SU-DHL-6 (cell line): ENCODE measurements around the gene UEVLD.

Experiments used
- H2AFZ ChIP-seq: fragments of 200-600 bp; sonication (generic); 2 replicates; pipeline ENCODE4 v1.6.1; 2014; ENCODE audit warnings: low read depth, mild to moderate bottlenecking, moderate library complexity, mixed read lengths, antibody characterized with exemption, low read length; ENCODE audit not compliant: severe bottlenecking
- H3F3A ChIP-seq: fragments of 200-600 bp; shearing (Covaris generic); 2 replicates; pipeline ENCODE4 v1.6.0; 2016; ENCODE audit warnings: antibody characterized with exemption, mild to moderate bottlenecking; ENCODE audit not compliant: insufficient read depth
- H3K27ac ChIP-seq: fragments of 200-600 bp; sonication (generic); 2 replicates; pipeline ENCODE4 v1.5.1; 2016; ENCODE audit warnings: low read depth, mild to moderate bottlenecking, low read length, moderate library complexity, mixed read lengths
- H3K27me3 ChIP-seq: fragments of 200-600 bp; sonication (generic), shearing (Covaris generic); 2 replicates; pipeline ENCODE4 v1.6.0; 2014; ENCODE audit warnings: mild to moderate bottlenecking, low read length
- H3K36me3 ChIP-seq: fragments of 200-600 bp; sonication (generic); 2 replicates; pipeline ENCODE4 v1.6.1; 2014; ENCODE audit warnings: mild to moderate bottlenecking, low read length, mixed read lengths
- H3K4me2 ChIP-seq: fragments of 300-600, 200-600 bp; shearing (Covaris generic), sonication (generic); 2 replicates; pipeline ENCODE4 v1.6.0; 2014; ENCODE audit warnings: low read length, low read depth, mild to moderate bottlenecking; ENCODE audit not compliant: poor library complexity, severe bottlenecking
- H3K4me3 ChIP-seq: fragments of 200-600 bp; sonication (generic); 2 replicates; pipeline ENCODE4 v1.5.1; 2014; ENCODE audit warnings: antibody characterized with exemption, low read length, mild to moderate bottlenecking, mixed read lengths; ENCODE audit not compliant: insufficient read depth, poor library complexity, severe bottlenecking
- H3K79me2 ChIP-seq: fragments of 200-600 bp; sonication (generic); 2 replicates; pipeline ENCODE4 v1.6.1; 2014; ENCODE audit warnings: mild to moderate bottlenecking, low read length, moderate library complexity; ENCODE audit not compliant: insufficient read depth
- H3K9ac ChIP-seq: fragments of 200-600 bp; sonication (generic); 2 replicates; pipeline ENCODE4 v1.7.0; 2014; ENCODE audit warnings: mild to moderate bottlenecking, low read length
- H3K9me2 ChIP-seq: fragments of 200-600 bp; sonication (generic); replicated peaks from 2 replicates; pipeline ENCODE4 v1.6.1; 2014; ENCODE audit warnings: low read length; ENCODE audit not compliant: insufficient read depth
- H3K9me3 ChIP-seq: fragments of 200-600 bp; sonication (generic); 2 replicates; pipeline ENCODE4 v1.6.1; 2014; ENCODE audit warnings: low read length, mixed read lengths; ENCODE audit not compliant: insufficient read depth
- H4K20me1 ChIP-seq: fragments of 200-600 bp; sonication (generic); 2 replicates; pipeline ENCODE4 v1.6.1; 2014; ENCODE audit warnings: low read depth, mild to moderate bottlenecking, antibody characterized with exemption, low read length, moderate library complexity, mixed read lengths
- EZH2phosphoT487 ChIP-seq: fragments of 200-600 bp; sonication (generic), shearing (Covaris generic); conservative IDR thresholded peaks from 2 replicates; pipeline ENCODE4 v1.6.1; 2018; ENCODE audit warnings: mild to moderate bottlenecking, antibody characterized with exemption, low read length, moderate library complexity, mixed read lengths
- TF ChIP-seq, protein P1 (sequence below): fragments of 200-600 bp; sonication (generic); IDR thresholded peaks from one replicate; pipeline ENCODE4 v1.5.1; 2017; ENCODE audit warnings: antibody characterized with exemption, mild to moderate bottlenecking, low read length, moderate library complexity; ENCODE audit not compliant: insufficient read depth, poor library complexity, severe bottlenecking

The UEVLD gene

DNA sequence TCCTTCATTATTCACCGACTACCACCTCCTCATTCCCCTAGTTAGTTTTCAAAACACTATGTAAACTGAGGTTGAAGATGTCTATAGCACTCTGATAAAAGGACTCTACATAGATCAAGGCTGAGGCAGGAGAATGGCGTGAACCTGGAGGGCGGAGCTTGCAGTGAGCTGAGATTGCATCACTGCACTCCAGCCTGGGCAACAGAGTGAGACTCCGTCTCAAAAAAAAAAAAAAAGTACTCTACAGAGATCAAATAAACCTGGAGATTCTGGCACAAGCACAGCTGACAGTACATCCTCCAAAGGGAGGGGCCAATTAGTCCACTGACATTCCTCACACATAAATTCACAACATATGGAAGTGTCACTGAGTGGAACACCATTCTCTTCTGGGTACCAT, 92.8 kb downstream of the UEVLD start:
- no peaks in the 10 kb centered on the region for H4K20me1 ChIP-seq
- H3K4me2 ChIP-seq, result no peak overlapping the region
- H3K4me3 ChIP-seq, result no peak overlapping the region
- no peak overlapping the region for H3K27ac ChIP-seq
- no peak overlapping the region for H2AFZ ChIP-seq
- peaks cover 4% of the 10 kb centered on the region; the same call in 1 of the 2 replicates for H3F3A ChIP-seq
- H3K9me2 ChIP-seq, result no peaks in the 10 kb centered on the region
- TF ChIP-seq EZH2phosphoT487, result no peak
- no peaks in the 10 kb centered on the region for H3K27me3 ChIP-seq
- peaks cover 18% of the 10 kb centered on the region for H3K36me3 ChIP-seq
- H3K9ac ChIP-seq, result no peak overlapping the region
- no peaks in the 10 kb centered on the region for H3K9me3 ChIP-seq
- H3K79me2 ChIP-seq, result no peaks in the 10 kb centered on the region

DNA sequence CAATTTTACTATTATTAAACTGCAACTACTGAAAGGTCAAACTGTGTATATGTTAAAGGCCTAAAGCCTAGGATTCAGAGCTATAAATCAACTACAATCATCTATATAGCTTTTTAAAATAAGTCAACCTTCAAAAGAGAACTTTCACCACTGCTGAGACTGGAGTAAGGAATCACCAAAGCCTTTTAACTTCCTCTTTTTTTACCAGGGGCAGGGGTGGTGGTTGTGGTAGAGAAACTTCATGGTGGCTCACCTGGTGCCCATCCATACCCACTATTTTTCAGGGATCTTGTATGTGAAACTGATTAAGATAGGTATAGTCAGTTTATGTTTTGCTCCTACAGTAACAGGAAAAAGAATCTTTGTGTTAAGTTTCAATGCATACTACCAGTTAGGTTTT, 93.3 kb downstream of the UEVLD start:
- Histone ChIP-seq H3K27me3 (no peaks in the 10 kb centered on the region), H2AFZ (no peak overlapping the region), H3K4me2 (no peak overlapping the region), H3K4me3 (no peak overlapping the region), H3K36me3 (peaks cover 16% of the 10 kb centered on the region), H3K27ac (no peak overlapping the region), H3K9ac (no peak overlapping the region), H3F3A (peaks cover 4% of the 10 kb centered on the region; the same call in 1 of the 2 replicates), H3K9me3 (no peaks in the 10 kb centered on the region), H3K79me2 (no peaks in the 10 kb centered on the region), H3K9me2 (no peaks in the 10 kb centered on the region), H4K20me1 (no peaks in the 10 kb centered on the region)
- TF ChIP-seq, protein P1, sequence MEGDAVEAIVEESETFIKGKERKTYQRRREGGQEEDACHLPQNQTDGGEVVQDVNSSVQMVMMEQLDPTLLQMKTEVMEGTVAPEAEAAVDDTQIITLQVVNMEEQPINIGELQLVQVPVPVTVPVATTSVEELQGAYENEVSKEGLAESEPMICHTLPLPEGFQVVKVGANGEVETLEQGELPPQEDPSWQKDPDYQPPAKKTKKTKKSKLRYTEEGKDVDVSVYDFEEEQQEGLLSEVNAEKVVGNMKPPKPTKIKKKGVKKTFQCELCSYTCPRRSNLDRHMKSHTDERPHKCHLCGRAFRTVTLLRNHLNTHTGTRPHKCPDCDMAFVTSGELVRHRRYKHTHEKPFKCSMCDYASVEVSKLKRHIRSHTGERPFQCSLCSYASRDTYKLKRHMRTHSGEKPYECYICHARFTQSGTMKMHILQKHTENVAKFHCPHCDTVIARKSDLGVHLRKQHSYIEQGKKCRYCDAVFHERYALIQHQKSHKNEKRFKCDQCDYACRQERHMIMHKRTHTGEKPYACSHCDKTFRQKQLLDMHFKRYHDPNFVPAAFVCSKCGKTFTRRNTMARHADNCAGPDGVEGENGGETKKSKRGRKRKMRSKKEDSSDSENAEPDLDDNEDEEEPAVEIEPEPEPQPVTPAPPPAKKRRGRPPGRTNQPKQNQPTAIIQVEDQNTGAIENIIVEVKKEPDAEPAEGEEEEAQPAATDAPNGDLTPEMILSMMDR, result no peak
- TF ChIP-seq EZH2phosphoT487, result no peak

DNA sequence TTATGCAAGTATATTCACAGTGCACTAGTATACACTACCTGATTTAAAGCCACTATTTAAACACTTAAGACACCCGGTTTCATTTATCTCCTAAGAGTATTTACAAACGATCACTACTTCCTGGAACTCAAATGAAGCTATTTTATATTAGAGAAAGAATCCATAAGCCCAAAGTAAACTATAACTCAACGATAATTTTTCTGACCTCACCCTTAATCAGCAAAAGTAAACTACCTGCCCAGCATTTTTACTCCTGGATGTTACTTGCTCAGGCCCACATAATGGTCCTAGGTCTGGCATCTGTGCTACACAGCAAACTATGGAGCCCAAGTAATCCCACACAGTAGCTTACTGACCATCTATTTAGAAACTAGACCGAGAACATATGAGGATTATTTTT, 95.2 kb downstream of the UEVLD start:
- no peaks in the 10 kb centered on the region for H3F3A ChIP-seq
- H3K27me3 ChIP-seq, result no peaks in the 10 kb centered on the region
- TF ChIP-seq, protein P1, result no peak
- TF ChIP-seq EZH2phosphoT487, result no peak
- H3K79me2 ChIP-seq, result no peaks in the 10 kb centered on the region
- peaks cover 13% of the 10 kb centered on the region for H3K36me3 ChIP-seq
- no peaks in the 10 kb centered on the region for H3K9me3 ChIP-seq
- H3K9me2 ChIP-seq, result no peaks in the 10 kb centered on the region
- no peak overlapping the region for H3K9ac ChIP-seq
- no peak overlapping the region for H3K27ac ChIP-seq
- H3K4me3 ChIP-seq, result no peak overlapping the region
- H4K20me1 ChIP-seq, result no peaks in the 10 kb centered on the region
- no peak overlapping the region for H3K4me2 ChIP-seq
- H2AFZ ChIP-seq, result no peak overlapping the region

DNA sequence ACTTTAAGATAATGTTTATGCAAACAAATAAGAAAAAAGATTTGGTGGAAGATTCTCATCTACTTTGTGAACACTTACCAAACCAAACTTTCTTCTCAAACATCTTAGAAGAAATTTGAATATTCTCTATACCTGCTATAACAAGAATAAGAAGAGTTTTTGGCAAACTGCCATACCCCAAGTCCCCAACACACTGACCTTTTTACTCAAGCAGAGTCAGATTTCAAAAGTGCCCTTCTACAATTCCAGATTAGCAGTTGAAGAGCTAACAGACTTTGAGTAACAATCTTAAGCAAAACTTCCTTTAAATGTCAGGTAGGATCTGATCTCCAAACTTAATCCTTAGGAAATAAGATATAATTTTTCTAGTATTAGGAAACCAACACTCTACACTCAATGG, 95.6 kb downstream of the UEVLD start:
- Histone ChIP-seq H3K4me3 (no peak overlapping the region), H3K27ac (no peak overlapping the region), H3K9ac (no peak overlapping the region), H4K20me1 (no peaks in the 10 kb centered on the region), H3F3A (no peaks in the 10 kb centered on the region), H3K36me3 (peaks cover 13% of the 10 kb centered on the region), H3K27me3 (no peaks in the 10 kb centered on the region), H3K4me2 (no peak overlapping the region), H3K9me3 (no peaks in the 10 kb centered on the region), H2AFZ (no peak overlapping the region), H3K79me2 (no peaks in the 10 kb centered on the region), H3K9me2 (no peaks in the 10 kb centered on the region)
- TF ChIP-seq, protein P1, result no peak
- no peak for TF ChIP-seq EZH2phosphoT487
